NK-92 (cell line): ENCODE results near the gene OR1L8.

Source experiments
- DNase-seq: peaks from one replicate; lab custom pipeline; 2025; ENCODE audit not compliant: unreplicated experiment; lab: John Stamatoyannopoulos, UW

Gene OR1L8

GRCh38 chr9:122518841-122519240 is 64.3 kb downstream of the OR1L8 start, which contains the start of gene OR1J4:
TSS of gene OR1J4 (plus strand) at chr9:122519141. CDS start at chr9:122519141, 0 bp downstream.
- DNase-seq, result no peak

- no peak for DNase-seq
Observed at GRCh38 chr9:122518226-122518625, 65.0 kb downstream of the OR1L8 start.
